ENCODE data around the gene ISM2.
A peak's percentile ranks its signal among the peaks of the same experiment; 100 is the strongest.

ISM2 gene

DNA sequence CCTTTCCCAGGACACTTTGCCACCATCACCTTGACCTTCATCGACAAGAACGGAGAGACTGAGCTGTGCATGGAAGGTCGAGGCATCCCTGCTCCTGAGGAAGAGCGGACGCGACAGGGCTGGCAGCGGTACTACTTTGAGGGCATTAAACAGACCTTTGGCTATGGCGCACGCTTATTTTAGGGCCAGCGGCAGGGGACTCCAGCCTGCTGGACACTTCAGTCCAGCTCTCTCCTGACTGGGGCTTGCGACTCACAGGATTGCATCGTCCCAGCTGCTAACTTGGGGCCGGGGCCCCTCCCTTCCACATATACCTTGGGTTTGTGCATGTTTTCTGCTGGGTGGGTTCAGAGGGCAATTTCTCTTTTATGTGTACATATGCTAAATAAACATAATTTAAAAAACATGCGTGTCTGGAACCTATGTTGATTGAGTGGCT lies 29.5 kb downstream of the ISM2 start:
- no peak for DNase-seq (ENCODE audit: low read depth in 2 of 2)

DNA sequence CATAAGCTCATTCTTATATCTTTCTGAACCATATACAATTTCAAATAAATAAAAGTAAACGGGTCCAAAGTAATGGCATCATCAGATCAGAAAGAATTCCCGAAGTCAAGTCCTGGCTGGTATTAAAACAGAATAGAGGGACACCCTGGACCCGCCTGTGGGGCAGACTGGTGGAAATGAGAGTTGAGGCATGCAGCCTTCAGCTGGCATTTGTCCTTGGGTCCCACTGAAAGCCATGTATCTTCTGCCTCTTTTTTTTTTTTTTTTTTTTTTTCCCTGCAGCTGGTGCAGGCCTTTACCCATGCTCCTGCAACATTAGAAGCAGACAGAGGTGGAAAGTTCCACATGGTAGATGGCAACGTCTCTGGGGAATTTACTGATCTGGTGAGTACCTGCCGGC lies 30.8 kb downstream of the ISM2 start:
- DNase-seq (ENCODE audit: low read depth in 2 of 2) = no peak

DNA sequence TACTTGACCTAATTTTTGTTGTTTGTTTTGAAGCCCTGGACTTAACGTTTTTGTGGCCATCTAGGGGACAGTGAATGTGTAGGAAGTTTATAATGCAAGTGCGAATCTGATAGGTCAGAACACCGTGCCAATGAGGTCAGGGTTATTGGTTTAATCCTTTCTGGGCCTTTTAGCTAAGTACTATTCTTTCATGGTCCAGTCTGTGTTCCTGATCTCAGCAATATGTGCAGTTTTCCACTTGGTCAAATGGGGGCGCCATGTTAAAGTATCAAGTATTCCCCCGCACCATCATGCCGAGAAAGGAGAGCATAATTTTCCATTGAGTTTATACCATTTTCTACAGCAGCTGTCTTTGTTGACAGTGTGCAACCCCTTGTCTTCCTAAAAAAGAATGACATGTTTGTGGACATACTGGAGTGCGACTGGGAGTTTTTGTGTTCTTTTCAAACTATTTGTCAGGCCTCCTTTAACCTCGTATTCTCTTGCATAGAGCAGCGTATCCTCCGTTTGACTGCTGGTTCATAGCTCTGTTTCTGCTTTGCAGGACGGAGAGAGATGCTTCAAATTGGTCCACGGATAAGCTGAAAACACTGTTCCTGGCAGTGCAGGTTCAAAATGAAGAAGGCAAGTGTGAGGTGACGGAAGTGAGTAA lies 39.4 kb downstream of the ISM2 start:
- DNase-seq (ENCODE audit: low read depth in 2 of 2) = no peak

DNA sequence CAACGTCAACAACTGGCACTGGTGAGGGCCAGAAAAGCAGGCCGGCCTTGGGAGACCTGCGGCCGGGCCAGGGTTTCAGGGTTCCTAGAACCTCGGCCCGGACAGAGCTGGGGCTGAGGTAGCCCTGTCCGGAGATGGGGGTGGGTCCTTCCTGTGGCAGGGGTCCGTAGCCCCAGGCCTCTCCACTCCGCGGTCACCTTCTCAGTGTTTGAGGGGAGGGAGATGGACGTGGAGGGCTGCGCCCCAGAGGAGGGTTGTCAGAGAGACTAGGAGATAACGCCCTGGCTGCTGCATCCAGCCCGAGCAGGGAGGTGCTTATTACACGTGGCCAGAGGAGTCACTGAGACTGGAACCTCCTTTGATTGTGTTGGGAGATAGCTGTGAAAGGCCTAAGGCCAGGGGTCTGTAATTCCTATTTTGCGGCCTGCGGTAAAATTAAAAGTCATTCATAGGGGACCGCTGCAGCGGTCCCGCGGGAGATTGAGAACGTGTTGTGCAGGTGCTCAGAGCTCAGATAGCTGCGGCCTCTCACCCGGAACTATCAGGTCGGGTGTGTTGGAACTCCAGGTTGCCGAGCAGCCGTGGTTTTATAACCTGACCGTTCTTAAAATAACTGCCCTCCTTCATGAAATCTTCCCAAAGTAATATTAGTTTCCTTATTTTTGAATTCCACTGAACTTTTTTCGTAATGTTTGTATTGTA lies 40.2 kb downstream of the ISM2 start:
- DNase-seq (ENCODE audit: low read depth in 2 of 2) = no peak

DNA sequence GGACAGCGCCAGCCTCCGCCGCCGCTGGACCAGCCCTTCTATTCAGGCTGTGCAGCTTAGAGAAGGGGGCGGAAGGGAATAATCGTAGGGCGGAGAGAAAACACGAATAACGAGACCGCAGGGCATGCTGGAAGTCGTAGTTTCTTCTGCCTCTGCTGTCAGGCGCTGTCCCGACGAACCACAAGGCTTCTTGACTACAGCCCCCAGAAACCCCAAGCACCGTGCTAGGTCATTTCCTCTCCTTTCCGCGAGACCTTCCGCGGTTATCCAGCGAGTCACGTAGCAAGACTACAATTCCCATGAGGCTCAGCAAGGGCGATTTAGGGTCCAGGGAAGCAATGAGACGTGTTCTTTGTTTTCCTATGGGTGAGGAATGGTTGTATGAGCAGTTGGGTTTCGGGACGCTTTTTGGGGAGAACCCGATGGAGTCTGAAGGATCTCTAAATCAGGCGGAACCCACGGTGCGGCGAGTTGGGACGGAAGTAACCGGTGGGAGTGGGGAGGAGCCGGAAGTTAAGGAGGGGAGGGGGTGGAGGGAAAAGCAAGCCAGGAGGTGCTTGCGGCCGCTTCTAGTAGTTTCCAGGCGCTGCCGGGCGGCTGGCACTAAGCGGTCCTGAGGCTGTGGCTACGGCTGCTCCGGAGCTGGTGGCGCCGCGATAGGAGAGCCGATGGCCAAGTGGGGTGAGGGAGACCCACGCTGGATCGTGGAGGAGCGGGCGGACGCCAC lies 40.9 kb downstream of the ISM2 start, which contains the start of the genes AHSA1 and VIPAS39:
AHSA1 (plus strand) TSS at position 572 of the 727 bp plus-strand sequence; CDS start at position 669, 97 bp downstream.
VIPAS39 (minus strand) TSS at position 80 of the 727 bp plus-strand sequence. CDS start 3,499 bp downstream, outside the sequence.
- DNase-seq (ENCODE audit: low read depth in 2 of 2) = peak; percentile 80 to 84

DNA sequence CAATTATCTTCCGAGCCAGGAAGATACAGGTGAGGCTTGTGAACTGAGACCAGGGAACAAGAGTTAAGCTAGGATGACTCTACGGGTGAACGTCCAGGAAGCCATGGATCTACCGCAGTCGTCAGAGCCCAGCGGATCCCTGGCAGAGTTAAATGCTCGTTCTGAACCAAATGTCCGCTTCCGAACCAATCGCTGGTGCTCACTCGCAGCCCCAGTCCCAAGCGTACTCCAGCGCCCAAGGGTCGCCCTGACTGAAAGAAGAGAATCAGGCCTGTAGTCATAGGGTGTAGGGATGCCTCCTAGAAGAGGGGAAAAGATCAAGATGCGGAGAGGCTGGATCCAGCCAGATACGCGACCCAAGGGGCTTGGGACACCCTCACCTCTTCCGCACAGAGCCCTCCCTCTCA lies 41.5 kb downstream of the ISM2 start:
- no peak for DNase-seq (ENCODE audit: low read depth in 2 of 2)

DNA sequence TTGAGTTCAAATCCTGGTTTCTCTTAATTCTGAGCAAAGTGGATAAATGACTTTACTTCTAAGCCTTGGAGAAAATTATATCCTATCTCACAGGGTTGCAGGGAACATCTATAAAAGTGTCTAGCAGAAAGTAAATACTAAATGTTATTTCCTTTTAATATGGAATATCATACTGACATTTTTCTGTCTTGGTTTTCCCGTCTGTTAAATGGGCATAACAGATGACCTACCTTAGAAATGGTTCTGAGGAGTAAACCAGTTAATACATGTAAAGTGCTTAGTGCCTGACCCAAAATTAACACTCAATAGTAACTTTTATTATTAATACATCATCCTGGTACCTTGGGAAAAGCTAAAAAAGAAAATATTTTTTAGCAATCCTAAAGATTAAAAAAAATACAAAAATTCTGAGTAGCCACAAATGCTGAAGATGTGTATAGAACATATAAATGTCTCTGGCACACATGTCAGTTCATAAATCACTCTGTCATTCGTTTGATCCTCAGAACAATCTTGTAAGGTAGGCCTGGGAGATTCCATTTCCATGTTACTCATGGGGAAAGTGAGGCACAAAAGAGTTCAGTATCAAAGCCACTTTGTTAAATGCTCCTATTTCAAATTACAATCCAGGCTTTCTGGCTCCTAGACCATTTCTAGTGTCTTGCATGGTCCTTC lies 42.5 kb downstream of the ISM2 start:
- no peak for DNase-seq (ENCODE audit: low read depth in 2 of 2)

DNA sequence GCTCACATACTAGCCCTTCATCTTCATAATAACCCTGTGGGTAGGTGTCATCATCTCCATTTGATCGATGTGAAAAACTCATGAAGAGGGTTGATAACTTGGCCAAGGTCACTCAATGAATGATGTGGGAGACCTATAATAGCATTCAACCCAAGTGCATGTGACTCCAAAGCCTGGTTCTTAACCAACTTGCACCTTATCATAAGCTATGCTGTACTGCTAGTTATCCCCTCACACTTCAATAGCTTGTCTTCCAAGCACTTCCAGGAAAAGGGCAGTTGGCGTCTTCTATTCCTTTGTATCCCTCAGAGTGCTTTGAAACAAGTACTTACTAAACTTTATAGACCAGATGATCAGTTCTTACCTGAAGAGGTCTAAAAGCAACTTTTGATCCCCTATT lies 56.4 kb downstream of the ISM2 start:
- DNase-seq (ENCODE audit: low read depth in 2 of 2) = no peak

DNA sequence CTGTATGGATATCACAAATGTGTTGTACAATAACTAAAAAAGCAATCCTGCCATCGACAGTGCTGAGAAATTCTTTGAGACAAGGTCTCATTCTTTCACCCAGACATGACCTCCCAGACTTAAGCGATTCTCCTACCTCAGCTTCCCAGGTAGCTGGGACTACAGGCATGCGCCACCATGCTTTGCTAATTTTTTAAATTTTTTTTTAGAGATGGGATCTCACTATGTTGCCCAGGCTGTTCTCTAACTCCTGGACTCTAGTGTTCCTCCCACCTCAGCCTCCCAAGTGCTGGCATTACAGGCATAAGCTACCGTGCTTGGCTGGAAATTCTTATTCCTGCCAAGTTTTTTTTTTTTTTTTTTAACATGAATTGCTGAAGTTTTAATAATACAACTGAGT lies 58.8 kb downstream of the ISM2 start:
- DNase-seq (ENCODE audit: low read depth in 2 of 2) = no peak

DNA sequence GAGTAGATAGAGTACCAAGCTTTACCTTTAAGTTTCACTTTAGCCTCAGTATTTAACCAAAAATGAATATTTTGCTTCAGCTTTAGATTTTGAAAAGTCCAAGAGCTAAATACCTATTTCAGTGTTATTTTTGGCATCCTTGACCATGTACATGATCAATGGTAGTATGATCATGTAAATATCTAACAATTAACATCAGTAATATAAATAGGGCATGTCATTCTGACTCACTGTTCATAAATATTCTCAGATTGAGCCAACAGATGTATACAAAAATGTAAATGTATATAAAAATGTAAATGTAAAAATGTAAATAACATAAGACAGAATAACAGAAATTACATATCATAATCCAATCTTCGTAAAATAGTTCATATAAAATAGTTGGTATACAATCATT lies 60.0 kb downstream of the ISM2 start:
- no peak for DNase-seq (ENCODE audit: low read depth in 2 of 2)

DNA sequence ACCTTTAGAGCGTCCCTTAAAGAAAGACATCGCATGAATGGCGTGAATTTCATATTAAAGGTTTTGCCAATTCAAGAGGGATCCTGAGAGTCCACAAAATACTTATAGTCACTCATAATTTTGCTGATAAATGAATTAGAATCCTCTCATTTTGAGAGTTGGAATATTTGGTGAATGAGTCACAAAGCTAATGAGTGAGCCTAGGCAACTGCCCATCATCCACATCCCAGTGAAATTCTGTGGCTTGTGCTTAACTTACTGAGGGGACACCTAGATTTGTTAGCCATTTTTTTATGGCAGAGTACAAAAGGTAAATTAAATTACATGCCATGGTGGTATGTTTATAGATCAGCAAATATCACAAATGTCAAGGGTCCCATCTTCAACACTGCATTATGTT lies 62.6 kb downstream of the ISM2 start:
- no peak for DNase-seq (ENCODE audit: low read depth in 2 of 2)

DNA sequence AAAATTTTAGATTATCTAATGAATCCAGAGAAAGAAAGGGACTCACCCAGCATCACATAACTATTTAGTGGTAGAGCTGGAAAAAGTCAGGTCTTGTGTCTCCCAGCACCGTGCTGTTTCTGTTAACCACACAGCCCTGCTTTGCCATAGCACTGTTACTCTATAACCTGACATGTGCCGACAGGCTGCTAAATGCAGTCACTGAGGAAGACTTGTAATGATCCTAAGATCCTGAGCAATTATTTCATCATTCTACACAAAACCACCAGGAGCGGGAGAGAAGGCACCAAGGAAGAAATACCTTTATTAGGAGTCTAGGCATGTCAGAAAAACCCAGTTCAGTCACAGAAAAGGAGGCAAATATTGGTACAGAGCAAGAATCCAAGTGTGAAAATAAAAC lies 72.2 kb downstream of the ISM2 start:
- DNase-seq (ENCODE audit: low read depth in 2 of 2) = no peak

DNA sequence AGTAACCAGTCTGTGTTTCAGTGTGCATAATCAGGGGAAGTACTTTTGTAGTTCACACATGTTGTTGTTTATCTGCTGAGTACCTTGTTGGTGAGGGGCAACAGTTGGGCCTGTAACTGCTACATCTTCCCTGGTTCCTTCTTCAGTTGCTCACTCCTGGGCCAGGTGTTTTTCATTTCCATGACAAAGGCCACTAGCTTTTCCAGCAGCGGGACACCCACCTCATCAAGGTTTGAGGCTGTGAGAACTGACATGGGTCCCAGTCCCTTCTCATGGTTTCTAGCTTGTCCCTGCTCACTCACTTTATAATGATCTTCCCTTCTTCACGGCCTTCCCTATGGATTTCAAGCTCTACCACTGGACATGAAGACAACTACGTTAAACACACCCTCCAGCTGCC lies 73.8 kb downstream of the ISM2 start:
- DNase-seq (ENCODE audit: low read depth in 2 of 2) = no peak
